Trophoblast cell (in vitro differentiated cells and primary cell): ENCODE results near the gene CACNA1B.

Source experiments
- DNase-seq, 2 donors: peaks; one replicate each; pipeline ENCODE4 v3.0.0-alpha.2; 2016
- H2AFZ ChIP-seq: 2 replicates; pipeline ENCODE4 v1.6.1; 2013; ENCODE audit warnings: low read length, moderate library complexity, mild to moderate bottlenecking; ENCODE audit not compliant: insufficient read depth, poor library complexity
- H2AK5ac ChIP-seq: 2 replicates; pipeline ENCODE4 v1.6.1; 2013; ENCODE audit warnings: mild to moderate bottlenecking, low read length
- H2BK120ac ChIP-seq: 2 replicates; pipeline ENCODE4 v1.6.1; 2013; ENCODE audit warnings: low read length, mild to moderate bottlenecking, moderate library complexity; ENCODE audit not compliant: insufficient read depth, poor library complexity
- H2BK12ac ChIP-seq: 2 replicates; pipeline ENCODE4 v1.6.1; 2013; ENCODE audit warnings: mild to moderate bottlenecking, low read length, moderate library complexity
- H2BK5ac ChIP-seq: 2 replicates; pipeline ENCODE4 v1.6.1; 2013; ENCODE audit warnings: low read length, low read depth, moderate library complexity, mild to moderate bottlenecking; ENCODE audit not compliant: poor library complexity
- H3K14ac ChIP-seq: 2 replicates; pipeline ENCODE4 v1.6.1; 2013; ENCODE audit warnings: mild to moderate bottlenecking, low read length
- H3K18ac ChIP-seq: 2 replicates; pipeline ENCODE4 v1.6.1; 2013; ENCODE audit warnings: mild to moderate bottlenecking, low read length
- H3K23ac ChIP-seq: 2 replicates; pipeline ENCODE4 v1.6.1; 2013; ENCODE audit warnings: low read length
- H3K27ac ChIP-seq: 2 replicates; pipeline ENCODE4 v1.5.1; 2013; ENCODE audit warnings: low read depth, mild to moderate bottlenecking, inconsistent platforms, low read length, moderate library complexity
- H3K27me3 ChIP-seq: 2 replicates; pipeline ENCODE4 v1.6.1; 2013; ENCODE audit warnings: inconsistent platforms, mild to moderate bottlenecking, low read length, moderate library complexity; ENCODE audit not compliant: insufficient read depth
- H3K36me3 ChIP-seq, 2 experiments: 1 replicate in 1 of 2; 2 replicates in 1 of 2; pipeline ENCODE4 v1.6.1; 2013; ENCODE audit warnings: low read length in 2 of 2, mild to moderate bottlenecking in 2 of 2, moderate library complexity in 1 of 2; ENCODE audit not compliant: insufficient read depth in 2 of 2, control insufficient read depth in 1 of 2
- H3K4ac ChIP-seq: 2 replicates; pipeline ENCODE4 v1.6.1; 2013; ENCODE audit warnings: low read depth, mild to moderate bottlenecking, low read length, moderate library complexity
- H3K4me1 ChIP-seq, 2 experiments: 1 replicate in 1 of 2; 2 replicates in 1 of 2; pipeline ENCODE4 v1.6.1; 2013; ENCODE audit warnings: low read length in 2 of 2, mild to moderate bottlenecking in 2 of 2, moderate library complexity in 1 of 2; ENCODE audit not compliant: insufficient read depth in 2 of 2, control insufficient read depth in 1 of 2
- H3K4me2 ChIP-seq: 2 replicates; pipeline ENCODE4 v1.6.1; 2013; ENCODE audit warnings: inconsistent platforms, mild to moderate bottlenecking, low read length, moderate library complexity
- H3K4me3 ChIP-seq: 2 replicates; pipeline ENCODE4 v1.5.1; 2013; ENCODE audit warnings: mild to moderate bottlenecking, low read depth, low read length, inconsistent platforms
- H3K79me1 ChIP-seq: one replicate; pipeline ENCODE4 v1.6.1; 2013; ENCODE audit warnings: low read length
- H3K79me2 ChIP-seq: 2 replicates; pipeline ENCODE4 v1.6.1; 2013; ENCODE audit warnings: low read length, mild to moderate bottlenecking; ENCODE audit not compliant: control insufficient read depth, insufficient read depth, poor library complexity
- H3K9ac ChIP-seq: 2 replicates; pipeline ENCODE4 v1.6.1; 2013; ENCODE audit warnings: mild to moderate bottlenecking, low read length
- H3K9me3 ChIP-seq: 2 replicates; pipeline ENCODE4 v1.6.1; 2013; ENCODE audit warnings: low read depth, mild to moderate bottlenecking, control low read depth, inconsistent platforms, low read length; ENCODE audit not compliant: insufficient read depth
- H4K12ac ChIP-seq: 2 replicates; pipeline ENCODE4 v1.6.1; 2013; ENCODE audit warnings: low read depth, mild to moderate bottlenecking, low read length, moderate library complexity
- H4K8ac ChIP-seq: 2 replicates; pipeline ENCODE4 v1.6.1; 2013; ENCODE audit warnings: low read depth, mild to moderate bottlenecking, low read length, moderate library complexity
- H4K91ac ChIP-seq: one replicate; pipeline ENCODE4 v1.6.1; 2013; ENCODE audit warnings: low read depth, mild to moderate bottlenecking, low read length, moderate library complexity
- WGBS: extraction: QIAGEN DNeasy Blood & Tissue Kit; methylation state at CpG from one replicate; pipeline ENCODE4 v1.1.7; 2013; ENCODE audit warnings: missing lambda C conversion rate; ENCODE audit not compliant: insufficient read length, insufficient coverage; ENCODE audit errors: extremely low coverage; 5-methylcytosine and 5-hydroxymethylcytosine counted together

The CACNA1B gene

DNA sequence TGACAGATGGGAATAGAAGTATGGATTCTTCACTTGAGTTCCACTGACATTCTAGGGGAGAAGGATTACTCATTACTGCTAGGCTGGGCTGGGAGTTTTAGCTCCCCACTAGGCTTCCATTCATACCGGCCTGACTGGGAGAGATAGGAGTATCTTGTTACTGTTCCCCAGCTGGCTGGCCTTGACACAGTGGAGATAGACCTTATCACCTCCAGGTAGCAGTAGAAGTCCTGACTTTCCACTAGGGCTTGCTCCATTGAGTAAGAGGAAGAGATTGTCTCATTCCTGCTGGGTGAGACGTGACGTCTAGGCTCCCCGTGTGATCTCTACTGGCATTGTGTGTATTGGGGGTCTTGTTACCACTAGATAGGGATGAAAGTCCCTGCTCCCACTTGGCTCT is 156.4 kb downstream of the CACNA1B start:
- H2BK5ac ChIP-seq, result no peak overlapping the region
- no peak overlapping the region for H3K14ac ChIP-seq
- H3K79me1 ChIP-seq, result no peaks in the 10 kb centered on the region
- no peak overlapping the region for H3K18ac ChIP-seq
- H4K91ac ChIP-seq, result no peak overlapping the region
- no peak overlapping the region for H2AFZ ChIP-seq
- no peak overlapping the region for H2BK120ac ChIP-seq
- no peak overlapping the region for H3K4ac ChIP-seq
- H3K79me2 ChIP-seq, result no peaks in the 10 kb centered on the region
- H3K4me1 ChIP-seq, result peaks cover 4 to 5% of the 10 kb centered on the region in 2 experiments
- H3K4me2 ChIP-seq, result no peak overlapping the region
- H4K12ac ChIP-seq, result no peak overlapping the region
- no CpG with 5 or more reads among the region's 4 CpGs for WGBS
- no peak overlapping the region for H2AK5ac ChIP-seq
- no peaks in the 10 kb centered on the region for H3K27me3 ChIP-seq
- no peak overlapping the region for H3K9ac ChIP-seq
- H2BK12ac ChIP-seq, result no peak overlapping the region
- no peak overlapping the region for H4K8ac ChIP-seq
- H3K23ac ChIP-seq, result no peak overlapping the region
- H3K27ac ChIP-seq, result no peak overlapping the region
- peak; percentile 19 to 49 for DNase-seq
- peaks cover 6% of the 10 kb centered on the region for H3K9me3 ChIP-seq
- H3K4me3 ChIP-seq, result no peak overlapping the region
- no peaks in the 10 kb centered on the region for H3K36me3 ChIP-seq

DNA sequence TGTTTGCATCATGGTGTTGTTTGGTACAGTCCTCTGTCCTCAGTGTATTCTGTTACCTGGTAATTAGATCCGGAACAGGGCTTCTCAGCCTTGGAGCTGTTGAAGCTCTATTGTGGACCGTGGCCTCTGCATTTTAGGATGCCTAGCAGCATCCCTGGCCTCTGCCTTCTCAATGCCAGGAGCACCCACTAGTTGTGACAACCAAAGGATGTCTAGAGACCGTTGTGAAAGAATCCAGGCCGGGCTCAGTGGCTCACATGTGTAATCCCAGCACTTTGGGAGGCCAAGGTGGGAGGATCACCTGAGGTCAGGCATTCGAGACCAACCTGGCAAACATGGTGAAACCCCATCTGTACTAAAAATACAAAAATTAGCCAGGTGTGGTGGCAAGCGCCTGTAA is 159.6 kb downstream of the CACNA1B start:
- H4K8ac ChIP-seq, result no peak overlapping the region
- H3K36me3 ChIP-seq, result no peaks in the 10 kb centered on the region
- peaks cover 6% of the 10 kb centered on the region for H3K9me3 ChIP-seq
- DNase-seq, result no peak
- H4K12ac ChIP-seq, result no peak overlapping the region
- no peak overlapping the region for H3K18ac ChIP-seq
- no peak overlapping the region for H2BK12ac ChIP-seq
- H3K79me1 ChIP-seq, result no peaks in the 10 kb centered on the region
- H2AK5ac ChIP-seq, result no peak overlapping the region
- no peak overlapping the region for H3K4ac ChIP-seq
- H3K4me2 ChIP-seq, result no peak overlapping the region
- H3K79me2 ChIP-seq, result no peaks in the 10 kb centered on the region
- no peak overlapping the region for H3K4me3 ChIP-seq
- H3K9ac ChIP-seq, result no peak overlapping the region
- no peak overlapping the region for H4K91ac ChIP-seq
- H3K23ac ChIP-seq, result no peak overlapping the region
- H2BK120ac ChIP-seq, result no peak overlapping the region
- H2BK5ac ChIP-seq, result no peak overlapping the region
- no peaks in the 10 kb centered on the region for H3K27me3 ChIP-seq
- H3K4me1 ChIP-seq, result peaks cover 4 to 5% of the 10 kb centered on the region in 2 experiments
- H3K27ac ChIP-seq, result no peak overlapping the region
- WGBS, result no CpG with 5 or more reads among the region's 6 CpGs
- no peak overlapping the region for H3K14ac ChIP-seq
- H2AFZ ChIP-seq, result no peak overlapping the region

DNA sequence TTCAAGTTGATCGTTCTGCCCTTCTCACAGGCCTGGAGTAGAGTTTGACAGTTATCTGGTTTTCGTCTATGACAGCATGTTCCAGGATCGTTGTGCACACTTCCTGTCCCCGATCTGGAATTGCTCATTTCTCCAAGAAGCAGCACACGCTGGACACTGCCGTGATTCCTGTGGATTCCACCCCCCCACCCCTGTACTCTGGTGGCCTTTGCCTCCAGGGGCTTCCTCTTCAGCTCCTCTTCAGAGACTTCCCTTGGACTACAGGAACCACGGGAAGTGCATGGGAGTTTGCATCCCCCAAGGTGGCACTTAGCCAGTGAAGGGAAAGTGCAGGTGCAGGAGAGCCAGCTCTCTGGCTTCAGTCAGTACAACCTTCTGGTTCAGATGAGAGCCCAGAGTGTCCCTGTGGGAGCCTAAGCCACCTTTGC is 160.7 kb downstream of the CACNA1B start:
- Histone ChIP-seq H3K14ac (no peak overlapping the region), H3K36me3 (no peaks in the 10 kb centered on the region), H2AFZ (no peak overlapping the region), H4K91ac (no peak overlapping the region), H2BK120ac (no peak overlapping the region), H3K79me1 (no peaks in the 10 kb centered on the region), H3K4me2 (peak overlapping the region; percentile 1), H3K4me1 (peaks cover 4 to 5% of the 10 kb centered on the region in 2 experiments), H3K9me3 (peaks cover 8% of the 10 kb centered on the region), H3K23ac (no peak overlapping the region), H3K4ac (no peak overlapping the region), H3K18ac (no peak overlapping the region), H2BK5ac (no peak overlapping the region), H3K27ac (no peak overlapping the region), H3K27me3 (no peaks in the 10 kb centered on the region), H2AK5ac (no peak overlapping the region), H4K8ac (no peak overlapping the region), H3K79me2 (no peaks in the 10 kb centered on the region), H4K12ac (no peak overlapping the region), H2BK12ac (no peak overlapping the region), H3K4me3 (no peak overlapping the region), H3K9ac (no peak overlapping the region)
- DNase-seq, result no peak
- no CpG with 5 or more reads among the region's 7 CpGs for WGBS

- Histone ChIP-seq H3K9ac (no peak overlapping the region), H2BK120ac (no peak overlapping the region), H2AFZ (no peak overlapping the region), H3K4ac (no peak overlapping the region), H3K4me2 (no peak overlapping the region), H2BK5ac (no peak overlapping the region), H3K36me3 (no peaks in the 10 kb centered on the region), H3K27me3 (no peaks in the 10 kb centered on the region), H3K14ac (no peak overlapping the region), H3K18ac (no peak overlapping the region), H2BK12ac (no peak overlapping the region), H3K27ac (no peak overlapping the region), H3K79me2 (no peaks in the 10 kb centered on the region), H3K9me3 (peaks cover 23% of the 10 kb centered on the region), H4K91ac (no peak overlapping the region), H4K8ac (no peak overlapping the region), H3K79me1 (no peaks in the 10 kb centered on the region), H2AK5ac (no peak overlapping the region), H4K12ac (no peak overlapping the region), H3K4me3 (no peak overlapping the region), H3K4me1 (peaks cover 4 to 5% of the 10 kb centered on the region in 2 experiments), H3K23ac (no peak overlapping the region)
- no peak for DNase-seq
- WGBS, result no CpG with 5 or more reads among the region's 17 CpGs
Observed at GRCh38 chr9:138040446-138041430, 163.2 kb downstream of the CACNA1B start.
